Neural progenitor cell (in vitro differentiated cells): ENCODE results near the gene SLC25A4.

ENCODE experiments used
- CTCF ChIP-seq: fragments of 200-600 bp; sonication (generic); IDR thresholded peaks from 2 replicates; pipeline ENCODE4 v1.5.1; 2017; ENCODE audit warnings: antibody characterized with exemption, mild to moderate bottlenecking
- EZH2 ChIP-seq: fragments of 200-600 bp; sonication (generic); IDR thresholded peaks from 2 replicates; pipeline ENCODE4 v1.6.1; 2017; ENCODE audit warnings: antibody characterized with exemption, mild to moderate bottlenecking, moderate library complexity
- EZH2phosphoT487 ChIP-seq: fragments of 200-600 bp; sonication (generic); IDR thresholded peaks from 2 replicates; pipeline ENCODE4 v1.6.1; 2017; ENCODE audit warnings: antibody characterized with exemption

GRCh38 chr4:185143601-185143969, 519 bp downstream of the SLC25A4 start:
- TF ChIP-seq CTCF (no peak), EZH2 (no peak), EZH2phosphoT487 (no peak)
